A549 (cell line): ENCODE measurements around the gene GMCL2. TPM values are rescaled to one million over a fixed set of nuclear protein-coding genes. Genes with fewer than 3 reads are reported as not detected.
A peak's percentile ranks its signal among the peaks of the same experiment; 100 is the strongest.

ENCODE experiments used
- ATAC-seq, 2 experiments: fragments of 200-7000 bp in 1 of 2; fragments of >200 bp in 1 of 2; cut with Nextera tagmentation in 1 of 2; cut with Tn5 transposase in 1 of 2; 3 replicates each; pipeline versions ENCODE4 v1.8.0 to v1.9.1; 2018 to 2020; ENCODE audit warnings: mild to moderate bottlenecking in 1 of 2, moderate library complexity in 1 of 2
- CTCF ChIA-PET: fragments of 300-600 bp; sonication (Branson Sonifier 250); formaldehyde crosslinking; extraction: SDS; loops from one replicate; lab custom pipeline; 2021; ENCODE audit warnings: antibody characterized with exemption, inconsistent platforms; lab: Yijun Ruan, JAX
- POLR2A ChIA-PET: fragments of 350-600 bp; formaldehyde crosslinking; extraction: SDS; loops from one replicate; lab custom pipeline; 2021; ENCODE audit warnings: antibody characterized with exemption, inconsistent platforms; lab: Yijun Ruan, JAX
- DNase-seq, 2 experiments: peaks; one replicate each; pipeline versions ENCODE4 v3.0.0 to v3.0.0-alpha.2; 2011 to 2016; ENCODE audit warnings: low read depth in 1 of 2, low spot score in 1 of 2
- FAIRE-seq: peaks from 2 replicates; lab custom pipeline; 2011; peaks lifted over from hg19 to GRCh38; lab: Jason Lieb, UNC
- H3K27ac ChIP-seq, 2 experiments: fragments of >200 bp; sonication (Bioruptor Twin); formaldehyde crosslinking; 3 replicates each; pipeline ENCODE4 v1.5.1; 2016 to 2017
- H3K4me1 ChIP-seq: fragments of >200 bp; sonication (Bioruptor Twin); formaldehyde crosslinking; 3 replicates; pipeline ENCODE4 v1.6.1; 2016
- H3K4me2 ChIP-seq: fragments of >200 bp; sonication (Bioruptor Twin); formaldehyde crosslinking; 3 replicates; pipeline ENCODE4 v1.6.1; 2016
- H3K4me3 ChIP-seq: fragments of >200 bp; sonication (Bioruptor Twin); formaldehyde crosslinking; 3 replicates; pipeline ENCODE4 v1.5.1; 2016
- H3K9me3 ChIP-seq: fragments of >200 bp; sonication (Bioruptor Twin); formaldehyde crosslinking; 3 replicates; pipeline ENCODE4 v1.6.1; 2016
- CBX2 ChIP-seq: fragments of 200-600 bp; sonication (generic); IDR thresholded peaks from 2 replicates; pipeline ENCODE4 v1.6.1; 2016; ENCODE audit warnings: low read depth, mild to moderate bottlenecking, borderline replicate concordance
- CBX8 ChIP-seq: fragments of 200-600 bp; sonication (generic); IDR thresholded peaks from 2 replicates; pipeline ENCODE4 v1.6.1; 2016
- CEBPB ChIP-seq, 2 experiments: fragments of >200 bp in 1 of 2; sonication (Bioruptor Twin) in 1 of 2; formaldehyde crosslinking in 1 of 2; IDR thresholded peaks; 2 replicates each; pipeline ENCODE4 v1.6.1; 2012 to 2016
- EHMT2 ChIP-seq: fragments of 200-600 bp; sonication (generic); IDR thresholded peaks from 2 replicates; pipeline ENCODE4 v1.6.1; 2016; ENCODE audit warnings: antibody characterized with exemption, low read depth, mild to moderate bottlenecking, moderate library complexity
- FOSB ChIP-seq: fragments of 250-450 bp; sonication (Bioruptor Pico); IDR thresholded peaks from 2 replicates; pipeline ENCODE4 v1.5.0; 2020; ENCODE audit warnings: mild to moderate bottlenecking, moderate library complexity
- GATA3 ChIP-seq: IDR thresholded peaks from 2 replicates; pipeline ENCODE4 v1.6.1; 2012; ENCODE audit warnings: borderline replicate concordance
- HDAC2 ChIP-seq: fragments of 200-600 bp; sonication (generic); IDR thresholded peaks from 2 replicates; pipeline ENCODE4 v1.6.1; 2016
- HEYL ChIP-seq: fragments of 250-450 bp; sonication (Bioruptor Pico); IDR thresholded peaks from 2 replicates; pipeline ENCODE4 v1.8.0; 2021; ENCODE audit warnings: mild to moderate bottlenecking, moderate library complexity
- HOXB13 ChIP-seq: fragments of 250-450 bp; sonication (Bioruptor Pico); IDR thresholded peaks from 2 replicates; pipeline ENCODE4 v1.5.0; 2020; ENCODE audit warnings: low read depth, mild to moderate bottlenecking, moderate library complexity
- HOXB5 ChIP-seq: fragments of 250-450 bp; sonication (Bioruptor Pico); IDR thresholded peaks from 2 replicates; pipeline ENCODE4 v1.5.0; 2020; ENCODE audit warnings: mild to moderate bottlenecking, moderate library complexity
- JUNB ChIP-seq: fragments of >200 bp; sonication (Bioruptor Twin); formaldehyde crosslinking; IDR thresholded peaks from 2 replicates; pipeline ENCODE4 v1.6.1; 2016
- NR3C1 ChIP-seq: fragments of >200 bp; sonication (Bioruptor Twin); formaldehyde crosslinking; IDR thresholded peaks from 3 replicates; pipeline ENCODE4 v1.6.1; 2017
- POLR2A ChIP-seq: IDR thresholded peaks from 2 replicates; pipeline ENCODE4 v1.6.1; 2012; ENCODE audit warnings: mild to moderate bottlenecking, low read length
- POLR2AphosphoS2 ChIP-seq: conservative IDR thresholded peaks from 2 replicates; pipeline ENCODE4 v1.6.1; 2012; ENCODE audit warnings: low read length, improper control_type of control experiment, inconsistent platforms
- RAD21 ChIP-seq, 2 experiments: fragments of >200 bp in 1 of 2; sonication (Bioruptor Twin) in 1 of 2; formaldehyde crosslinking in 1 of 2; IDR thresholded peaks in 1 of 2; conservative IDR thresholded peaks in 1 of 2; 2 replicates in 1 of 2; 3 replicates in 1 of 2; pipeline ENCODE4 v1.6.1; 2012 to 2018; ENCODE audit warnings: inconsistent platforms in 1 of 2
- RFX5 ChIP-seq: fragments of 450-650 bp; IDR thresholded peaks from 2 replicates; pipeline ENCODE4 v1.7.1; 2014; ENCODE audit warnings: antibody characterized with exemption, mild to moderate bottlenecking, moderate library complexity
- SREBF2 ChIP-seq: fragments of 450-650 bp; IDR thresholded peaks from 2 replicates; pipeline ENCODE4 v1.6.1; 2014; ENCODE audit warnings: mild to moderate bottlenecking, moderate library complexity
- ZC3H11A ChIP-seq: fragments of 450-650 bp; IDR thresholded peaks from 2 replicates; pipeline ENCODE4 v1.6.1; 2014; ENCODE audit warnings: antibody characterized with exemption, mild to moderate bottlenecking
- whole genome bisulfite sequencing: methylation state at CpG from one replicate; pipeline ENCODE4 v1.1.6; 2017; ENCODE audit errors: missing lambda C conversion rate; 5-methylcytosine and 5-hydroxymethylcytosine counted together
- polyA plus RNA-seq, 4 experiments: library from polyadenylated mRNA; depleted of rRNA in 3 of 4; stranded (reverse); fragments of >200 nt; fragmentation: RNase III in 1 of 4; extraction: RNeasy Plus Mini Kit Qiagen cat#74134 plus additional on column Dnase treatment in 1 of 4; gene quantifications; 2 replicates in 3 of 4; 3 replicates in 1 of 4; pipeline ENCODE4 v1.2.3, GENCODE V29; 2011 to 2017
- TF ChIP-seq, protein P1 (sequence below): fragments of 200-600 bp; sonication (generic); IDR thresholded peaks from 2 replicates; pipeline ENCODE4 v1.6.1; 2016; ENCODE audit warnings: antibody characterized with exemption, mild to moderate bottlenecking, moderate library complexity
- TF ChIP-seq, protein P2 (sequence below): fragments of 250-450 bp; sonication (Bioruptor Pico); IDR thresholded peaks from 2 replicates; pipeline ENCODE4 v1.5.0; 2020; ENCODE audit warnings: low read depth, mild to moderate bottlenecking, moderate library complexity
- TF ChIP-seq, protein P3 (sequence below): fragments of 150-350 bp; IDR thresholded peaks from 2 replicates; pipeline ENCODE4 v1.6.1; 2014; ENCODE audit warnings: low read depth, mild to moderate bottlenecking, low read length
- TF ChIP-seq, protein P4 (sequence below): IDR thresholded peaks from 2 replicates; pipeline ENCODE4 v1.6.1; 2012; ENCODE audit warnings: low read depth, borderline replicate concordance

The GMCL2 gene
- polyA plus RNA-seq, 2 of the 4 experiments (the other 2 are of a cell fraction), result not detected

DNA sequence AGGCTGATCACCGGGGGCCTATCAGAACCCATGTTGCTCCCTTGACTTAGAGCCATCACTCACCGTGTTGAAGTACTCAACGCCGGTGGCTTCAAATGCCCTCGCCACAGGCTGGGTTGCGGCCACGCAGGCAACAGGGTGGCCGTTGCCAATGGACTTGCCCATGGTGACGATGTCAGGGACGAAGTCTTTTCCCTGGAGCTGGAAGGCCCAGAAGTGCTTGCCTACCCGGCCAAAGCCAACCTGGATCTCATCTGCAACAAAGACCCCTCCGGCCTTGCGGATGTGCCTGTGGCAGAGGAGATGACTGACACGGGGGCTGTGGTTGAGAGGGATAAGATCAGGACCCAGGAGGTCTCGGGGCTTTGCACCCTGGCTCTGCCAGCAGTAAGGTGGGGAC is 35.1 kb upstream of the GMCL2 start:
- Histone ChIP-seq H3K4me2 (no peak overlapping the region), H3K4me1 (no peaks in the 10 kb centered on the region), H3K9me3 (no peaks in the 10 kb centered on the region), H3K4me3 (no peak overlapping the region), H3K27ac (no peak overlapping the region)
- CTCF ChIA-PET, result no interaction called here
- FAIRE-seq (no peak), ATAC-seq (no peak; a peak in 1 of 6 replicates), DNase-seq (no peak)
- TF ChIP-seq CBX8 (no peak), FOSB (CRISPR knock-in tag) (no peak), GATA3 (no peak), CEBPB (IDR thresholded peaks at IDR 0.05) (no peak), NR3C1 (no peak), JUNB (no peak), HOXB13 (CRISPR knock-in tag) (no peak), POLR2A (no peak), RAD21 (conservative IDR thresholded peaks at IDR 0.05 in 1 of 2, IDR thresholded peaks at IDR 0.05 in 1 of 2) (no peak), HDAC2 (no peak), POLR2AphosphoS2 (no peak; the same call in 1 of the 2 replicates), ZC3H11A (no peak), HEYL (no peak), RFX5 (no peak), EHMT2 (no peak)
- TF ChIP-seq, protein P1, sequence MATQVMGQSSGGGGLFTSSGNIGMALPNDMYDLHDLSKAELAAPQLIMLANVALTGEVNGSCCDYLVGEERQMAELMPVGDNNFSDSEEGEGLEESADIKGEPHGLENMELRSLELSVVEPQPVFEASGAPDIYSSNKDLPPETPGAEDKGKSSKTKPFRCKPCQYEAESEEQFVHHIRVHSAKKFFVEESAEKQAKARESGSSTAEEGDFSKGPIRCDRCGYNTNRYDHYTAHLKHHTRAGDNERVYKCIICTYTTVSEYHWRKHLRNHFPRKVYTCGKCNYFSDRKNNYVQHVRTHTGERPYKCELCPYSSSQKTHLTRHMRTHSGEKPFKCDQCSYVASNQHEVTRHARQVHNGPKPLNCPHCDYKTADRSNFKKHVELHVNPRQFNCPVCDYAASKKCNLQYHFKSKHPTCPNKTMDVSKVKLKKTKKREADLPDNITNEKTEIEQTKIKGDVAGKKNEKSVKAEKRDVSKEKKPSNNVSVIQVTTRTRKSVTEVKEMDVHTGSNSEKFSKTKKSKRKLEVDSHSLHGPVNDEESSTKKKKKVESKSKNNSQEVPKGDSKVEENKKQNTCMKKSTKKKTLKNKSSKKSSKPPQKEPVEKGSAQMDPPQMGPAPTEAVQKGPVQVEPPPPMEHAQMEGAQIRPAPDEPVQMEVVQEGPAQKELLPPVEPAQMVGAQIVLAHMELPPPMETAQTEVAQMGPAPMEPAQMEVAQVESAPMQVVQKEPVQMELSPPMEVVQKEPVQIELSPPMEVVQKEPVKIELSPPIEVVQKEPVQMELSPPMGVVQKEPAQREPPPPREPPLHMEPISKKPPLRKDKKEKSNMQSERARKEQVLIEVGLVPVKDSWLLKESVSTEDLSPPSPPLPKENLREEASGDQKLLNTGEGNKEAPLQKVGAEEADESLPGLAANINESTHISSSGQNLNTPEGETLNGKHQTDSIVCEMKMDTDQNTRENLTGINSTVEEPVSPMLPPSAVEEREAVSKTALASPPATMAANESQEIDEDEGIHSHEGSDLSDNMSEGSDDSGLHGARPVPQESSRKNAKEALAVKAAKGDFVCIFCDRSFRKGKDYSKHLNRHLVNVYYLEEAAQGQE, result no peak
- TF ChIP-seq, protein P2, sequence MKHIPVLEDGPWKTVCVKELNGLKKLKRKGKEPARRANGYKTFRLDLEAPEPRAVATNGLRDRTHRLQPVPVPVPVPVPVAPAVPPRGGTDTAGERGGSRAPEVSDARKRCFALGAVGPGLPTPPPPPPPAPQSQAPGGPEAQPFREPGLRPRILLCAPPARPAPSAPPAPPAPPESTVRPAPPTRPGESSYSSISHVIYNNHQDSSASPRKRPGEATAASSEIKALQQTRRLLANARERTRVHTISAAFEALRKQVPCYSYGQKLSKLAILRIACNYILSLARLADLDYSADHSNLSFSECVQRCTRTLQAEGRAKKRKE (CRISPR knock-in tag), result no peak
- 88% methylated on average over 14 of the region's 15 CpGs for WGBS
- POLR2A ChIA-PET, result no interaction called here

DNA sequence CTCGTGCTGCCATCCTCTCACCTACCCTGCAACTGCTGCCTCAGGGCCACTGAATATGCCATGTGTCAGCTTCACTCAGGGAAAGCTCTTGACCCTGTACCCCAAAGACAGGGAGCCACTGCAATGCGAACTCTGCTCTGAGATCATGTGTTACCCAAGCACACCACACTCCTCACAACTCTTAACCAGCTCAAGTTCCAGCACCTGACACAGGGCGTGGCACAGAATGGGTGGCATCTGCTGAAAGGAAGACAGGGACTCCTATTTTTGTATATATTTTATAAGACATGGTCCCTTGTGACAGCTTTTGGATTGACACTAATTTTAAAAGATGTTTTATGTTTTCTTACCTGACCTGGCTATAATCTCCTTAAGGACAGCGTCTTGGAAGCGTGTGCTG is 34.7 kb upstream of the GMCL2 start:
- ChIA-PET CTCF (no interaction called here), POLR2A (no interaction called here)
- WGBS, result 83% methylated on average over 5 of the region's 5 CpGs
- ATAC-seq, result peak in 1 of 2 experiments; percentile 6; a peak in 2 of 6 replicates
- DNase-seq, result no peak
- Histone ChIP-seq H3K4me3 (no peak overlapping the region), H3K9me3 (no peaks in the 10 kb centered on the region), H3K27ac (no peak overlapping the region), H3K4me1 (no peaks in the 10 kb centered on the region), H3K4me2 (no peak overlapping the region)
- TF ChIP-seq FOSB (CRISPR knock-in tag), result no peak
- TF ChIP-seq, protein P3, sequence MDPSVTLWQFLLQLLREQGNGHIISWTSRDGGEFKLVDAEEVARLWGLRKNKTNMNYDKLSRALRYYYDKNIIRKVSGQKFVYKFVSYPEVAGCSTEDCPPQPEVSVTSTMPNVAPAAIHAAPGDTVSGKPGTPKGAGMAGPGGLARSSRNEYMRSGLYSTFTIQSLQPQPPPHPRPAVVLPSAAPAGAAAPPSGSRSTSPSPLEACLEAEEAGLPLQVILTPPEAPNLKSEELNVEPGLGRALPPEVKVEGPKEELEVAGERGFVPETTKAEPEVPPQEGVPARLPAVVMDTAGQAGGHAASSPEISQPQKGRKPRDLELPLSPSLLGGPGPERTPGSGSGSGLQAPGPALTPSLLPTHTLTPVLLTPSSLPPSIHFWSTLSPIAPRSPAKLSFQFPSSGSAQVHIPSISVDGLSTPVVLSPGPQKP, result no peak
- no peak for TF ChIP-seq SREBF2
- TF ChIP-seq HOXB5 (CRISPR knock-in tag), result no peak
- no peak for TF ChIP-seq HEYL
- TF ChIP-seq, protein P4, sequence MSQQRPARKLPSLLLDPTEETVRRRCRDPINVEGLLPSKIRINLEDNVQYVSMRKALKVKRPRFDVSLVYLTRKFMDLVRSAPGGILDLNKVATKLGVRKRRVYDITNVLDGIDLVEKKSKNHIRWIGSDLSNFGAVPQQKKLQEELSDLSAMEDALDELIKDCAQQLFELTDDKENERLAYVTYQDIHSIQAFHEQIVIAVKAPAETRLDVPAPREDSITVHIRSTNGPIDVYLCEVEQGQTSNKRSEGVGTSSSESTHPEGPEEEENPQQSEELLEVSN, result no peak
- no peak for TF ChIP-seq CBX2
- TF ChIP-seq JUNB, result no peak
- FAIRE-seq, result no peak
